Esophagus mucosa (tissue), 1 donor: ENCODE data around the gene HDAC7. TPM values are rescaled to one million over a fixed set of nuclear protein-coding genes. Genes with fewer than 3 reads are reported as not detected.

Experiments used
- ATAC-seq: fragments of 200-7000 bp; cut with Tn5 transposase; one replicate; pipeline ENCODE4 v1.9.1; 2020
- total RNA-seq: library from RNA; stranded (reverse); gene quantifications from one replicate; pipeline ENCODE4 v1.2.4, GENCODE V29; 2023
- donor health status: DM: yes; HTN: yes; CAD: no.

The HDAC7 gene
- total RNA-seq, 1 donor from 2014 or later: 25.1 TPM

DNA sequence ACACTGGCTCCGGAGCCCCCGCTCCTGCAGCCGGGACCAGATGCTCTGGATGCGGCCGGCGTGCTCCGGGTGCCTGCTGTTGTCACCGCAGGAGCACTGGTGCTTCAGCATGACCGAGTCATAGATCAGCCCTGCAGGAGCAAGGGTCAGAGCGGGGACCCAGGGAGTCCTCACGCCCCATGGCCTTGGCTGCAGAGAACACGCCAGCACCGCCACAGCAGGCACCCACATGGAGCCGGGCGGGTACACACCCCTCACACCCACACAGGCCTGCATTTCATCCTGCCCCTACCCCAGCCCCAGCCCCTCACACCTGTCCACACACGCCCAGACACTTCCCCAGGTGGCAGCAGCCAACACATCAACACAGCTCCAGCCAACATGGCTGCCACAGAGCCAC is 27.8 kb downstream of the HDAC7 start:
- no peak for ATAC-seq

DNA sequence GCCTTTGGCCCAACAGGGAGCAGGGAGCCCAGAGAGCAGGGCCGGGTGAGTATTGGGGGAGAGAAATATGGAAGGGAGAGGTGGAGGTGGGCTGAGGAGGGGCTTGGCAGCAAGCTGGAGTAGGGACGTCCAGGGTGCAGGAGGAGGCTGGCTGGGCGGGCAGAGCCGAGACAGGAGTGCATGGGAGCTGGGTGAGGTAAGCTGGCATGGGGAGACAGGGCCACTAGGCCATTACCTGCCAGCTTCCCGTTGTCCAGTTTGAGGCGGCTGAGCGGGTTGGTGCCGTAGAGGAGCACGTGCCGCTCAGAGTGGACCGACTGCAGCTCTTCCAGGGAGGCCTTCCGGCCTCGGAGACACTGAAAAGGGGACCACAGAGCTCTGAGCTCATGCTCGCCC is 28.4 kb downstream of the HDAC7 start:
- no peak for ATAC-seq

DNA sequence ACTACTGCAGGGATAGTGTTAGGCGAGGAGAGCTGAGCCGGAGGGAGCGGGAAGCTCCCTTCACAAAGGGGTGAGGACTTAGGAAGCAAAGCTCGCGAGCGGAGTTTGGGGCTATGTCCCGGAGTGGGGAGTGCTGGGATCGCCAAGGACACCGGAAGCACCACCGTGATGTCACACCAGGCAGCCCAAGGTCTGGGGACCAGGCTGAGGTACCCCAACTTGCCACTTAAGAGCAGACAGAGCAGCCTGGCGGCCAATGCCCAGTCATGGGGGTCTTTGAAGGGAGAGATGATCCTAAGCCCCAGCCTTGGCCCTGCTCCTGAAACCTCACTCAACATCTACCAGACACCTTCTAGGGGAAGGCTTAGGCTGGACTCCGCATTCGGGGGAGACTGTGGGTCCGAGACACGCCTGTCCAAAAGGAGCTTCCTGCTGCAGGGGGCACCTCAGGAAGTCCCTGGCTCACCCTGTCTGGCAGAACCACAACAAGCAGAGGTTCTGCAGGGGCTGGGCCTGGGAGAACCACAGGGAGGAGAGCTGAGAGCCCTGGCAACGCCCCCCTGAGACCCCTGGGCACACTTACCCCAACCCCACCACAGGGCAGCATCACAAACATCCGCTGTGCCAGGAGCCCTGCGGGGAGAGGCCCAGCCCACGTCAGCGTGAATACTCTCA is 28.9 kb downstream of the HDAC7 start:
- no peak for ATAC-seq

DNA sequence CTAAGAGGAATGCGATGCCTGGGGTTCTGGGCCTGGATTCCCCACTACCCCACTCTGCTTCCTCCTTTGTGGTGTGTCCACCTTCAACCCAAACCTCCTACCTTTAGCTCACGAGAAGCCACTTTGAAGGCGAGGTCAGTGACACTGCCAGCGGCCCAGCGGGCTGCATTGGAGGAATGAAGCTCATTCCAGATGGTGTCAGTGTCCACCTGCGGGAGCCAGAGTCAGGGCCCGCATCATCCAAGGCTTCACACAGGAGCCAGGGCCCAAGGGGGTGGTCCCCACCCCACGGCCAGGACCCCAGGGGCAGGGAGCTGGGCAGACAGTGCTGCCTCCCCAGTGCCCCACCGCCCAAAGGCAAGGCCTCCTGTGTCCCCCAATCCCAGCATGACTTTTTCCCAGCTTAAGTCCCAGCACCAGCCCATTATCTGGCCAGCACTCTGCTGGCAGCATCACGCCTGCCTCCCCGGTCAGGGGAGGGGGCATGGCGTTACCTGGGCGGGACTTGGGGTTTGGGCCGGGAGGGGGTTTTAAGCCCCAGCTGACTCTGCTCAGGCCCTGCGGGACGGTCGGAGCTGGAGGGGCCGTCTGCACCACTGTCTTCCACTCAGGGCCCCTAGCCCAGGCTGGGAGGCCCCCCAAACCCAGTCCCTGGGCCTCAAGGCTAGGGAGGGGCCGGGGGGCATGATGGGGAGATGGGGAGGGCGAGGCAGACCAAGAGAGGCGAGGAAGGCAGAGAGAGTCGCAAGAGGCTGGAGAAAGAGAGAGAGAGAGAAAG is 29.8 kb downstream of the HDAC7 start:
- ATAC-seq: no peak

DNA sequence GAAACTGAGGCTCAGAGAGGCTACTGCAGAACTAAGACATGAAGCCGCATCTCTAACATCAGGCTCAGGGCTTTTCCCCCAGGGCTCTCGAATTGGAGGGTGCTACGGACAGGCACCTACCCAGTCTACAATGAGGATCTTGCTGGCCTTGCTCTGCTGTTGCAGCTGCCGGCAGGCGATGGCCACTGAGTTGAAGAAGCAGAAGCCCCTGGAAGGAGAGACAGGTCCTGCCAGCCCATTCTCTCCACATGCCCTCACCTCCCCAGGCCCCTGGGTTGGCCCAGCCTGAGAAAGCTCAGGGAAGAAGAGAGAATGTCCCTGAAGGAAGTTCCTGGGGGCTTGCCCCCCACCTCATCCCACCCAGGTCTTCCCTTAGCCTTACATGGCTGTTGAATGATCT is 30.6 kb downstream of the HDAC7 start:
- ATAC-seq: no peak

DNA sequence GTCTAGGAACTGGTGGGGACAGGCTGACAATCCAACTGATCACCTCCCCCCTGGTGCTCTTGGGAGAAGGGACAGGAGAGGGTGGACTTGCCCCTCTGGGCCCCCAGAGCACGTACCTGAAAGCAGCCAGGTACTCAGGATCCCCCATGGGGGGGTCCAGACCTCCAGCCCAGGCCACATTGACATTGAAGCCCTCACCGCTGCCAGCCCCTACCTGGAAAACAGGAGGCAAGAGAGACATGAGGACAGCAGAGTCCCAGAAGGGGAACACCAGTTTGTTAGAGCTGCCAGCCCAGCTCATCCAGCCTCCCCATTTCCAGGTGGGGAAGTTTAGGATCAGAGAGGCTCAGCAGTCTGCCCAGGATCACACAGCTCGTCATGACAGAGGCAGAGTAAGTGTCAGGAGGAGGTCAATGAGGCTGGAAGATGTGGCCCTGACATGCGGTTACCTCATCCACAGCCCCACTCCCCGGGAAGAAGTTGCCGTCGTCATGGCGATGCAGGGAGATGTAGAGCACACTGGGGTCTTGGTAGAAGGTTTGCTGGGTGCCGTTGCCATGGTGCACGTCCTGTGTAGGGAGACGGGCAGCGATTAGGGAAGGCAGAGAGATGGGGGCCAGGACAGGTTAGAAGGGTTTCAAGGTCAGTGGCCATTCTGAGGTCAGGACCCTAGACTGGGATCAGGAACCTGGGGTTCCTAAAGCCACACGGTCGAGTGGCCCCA is 31.9 kb downstream of the HDAC7 start:
- no peak for ATAC-seq

DNA sequence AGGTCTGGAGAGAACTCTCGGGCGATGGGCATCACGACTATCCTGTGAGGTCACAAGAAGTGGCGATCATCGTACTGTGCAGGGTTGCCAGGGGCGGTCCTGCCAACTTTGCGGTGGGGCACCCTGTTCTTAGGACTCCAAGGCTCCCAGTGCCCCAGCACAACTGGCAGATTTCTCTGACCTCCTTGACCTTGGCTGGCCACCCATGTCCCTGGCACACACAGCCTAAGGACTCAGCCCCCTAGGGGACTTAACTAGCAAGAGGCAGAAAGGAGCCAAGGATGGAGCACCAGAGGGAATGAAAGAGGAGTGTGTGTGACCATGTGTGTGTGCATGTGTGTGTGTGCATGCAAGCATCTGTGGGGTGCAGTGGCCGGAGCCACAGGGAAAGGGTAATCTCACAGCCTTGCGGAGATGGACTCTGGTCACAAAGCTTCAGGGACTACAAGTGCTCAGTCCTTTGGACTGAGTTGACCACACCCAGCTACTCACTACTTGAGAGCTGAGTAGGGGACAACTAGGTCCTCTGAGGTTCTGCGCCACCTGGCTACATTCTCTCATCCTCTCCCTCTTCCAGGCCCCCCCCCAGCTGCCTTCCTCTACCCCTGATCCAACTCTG is 32.9 kb downstream of the HDAC7 start:
- ATAC-seq: no peak

DNA sequence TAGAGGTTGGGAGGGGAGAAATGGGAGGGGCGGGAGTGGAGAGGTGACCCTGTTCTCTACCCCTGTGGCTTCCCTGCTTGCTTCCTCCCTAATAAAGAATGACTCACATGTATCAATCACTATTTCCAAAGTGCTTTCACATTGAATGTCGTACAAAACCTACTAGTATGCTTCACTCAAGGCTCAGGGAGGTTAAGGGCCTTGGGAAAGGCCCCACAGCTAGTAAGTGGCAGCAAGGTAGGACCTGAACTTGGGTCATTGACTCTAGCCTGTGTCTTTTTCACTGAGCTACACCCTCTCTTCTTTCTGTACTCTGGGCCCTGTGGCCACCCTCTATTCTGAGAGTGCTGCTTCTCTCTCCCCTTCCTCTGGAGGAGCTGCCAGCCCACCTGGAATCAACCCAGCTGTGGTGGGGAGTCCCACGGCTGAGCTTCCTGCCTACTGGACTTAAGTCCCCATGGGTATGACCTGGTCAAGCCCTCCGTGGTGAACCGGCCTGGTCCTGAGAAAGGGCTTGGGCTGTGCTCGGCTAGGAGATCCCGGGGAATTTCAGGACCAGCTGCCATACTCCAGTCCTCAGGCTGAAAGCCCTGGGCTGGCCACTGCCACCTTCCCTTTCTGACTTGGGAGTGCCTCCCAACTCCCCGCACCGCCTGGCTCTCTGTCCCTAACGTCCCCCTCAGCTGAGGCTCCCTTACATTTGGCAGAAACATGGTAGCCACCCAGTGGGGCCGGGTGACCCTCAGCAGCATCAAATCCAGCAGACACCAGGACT is 33.6 kb downstream of the HDAC7 start:
- ATAC-seq: no peak

DNA sequence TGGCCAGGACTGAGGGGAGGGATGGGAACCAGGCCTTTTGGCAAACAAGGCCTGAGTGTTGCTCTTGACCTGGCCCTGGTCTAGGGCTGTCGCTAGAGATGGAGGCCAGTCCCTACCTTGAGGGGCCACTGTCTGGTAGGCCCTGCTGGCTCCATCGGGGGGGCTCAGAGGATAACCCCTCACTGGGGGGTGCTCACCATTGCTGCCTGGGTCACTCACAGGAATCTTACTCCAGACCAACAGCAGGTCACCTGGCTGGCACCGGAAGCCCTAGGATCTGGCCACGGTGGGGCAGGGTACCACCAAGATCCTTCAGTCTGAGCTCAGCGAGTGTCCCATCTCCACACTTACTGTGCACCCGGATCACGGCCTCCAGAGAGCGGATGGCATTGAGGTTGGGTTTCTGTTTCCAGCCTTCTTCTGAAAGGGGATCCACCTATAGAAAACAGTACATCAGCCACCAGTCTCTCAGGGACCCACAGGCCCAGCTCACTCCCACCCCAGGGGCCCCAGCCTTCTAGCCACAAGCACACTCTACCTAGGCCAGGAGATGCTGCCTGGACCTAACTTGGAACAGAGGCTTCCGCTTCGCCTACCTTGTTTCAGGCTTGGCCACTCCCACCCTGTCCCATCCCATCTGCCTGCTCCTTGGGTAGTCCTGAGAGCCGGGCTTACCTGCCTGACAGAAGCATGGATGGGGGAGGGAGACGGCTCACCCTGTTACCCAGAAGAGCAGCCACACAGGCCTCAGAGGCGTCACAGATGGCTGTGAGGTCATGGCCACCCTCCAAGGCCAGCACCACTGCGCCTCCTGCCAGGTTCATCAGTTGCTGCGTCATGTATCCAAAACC is 34.4 kb downstream of the HDAC7 start:
- no peak for ATAC-seq

DNA sequence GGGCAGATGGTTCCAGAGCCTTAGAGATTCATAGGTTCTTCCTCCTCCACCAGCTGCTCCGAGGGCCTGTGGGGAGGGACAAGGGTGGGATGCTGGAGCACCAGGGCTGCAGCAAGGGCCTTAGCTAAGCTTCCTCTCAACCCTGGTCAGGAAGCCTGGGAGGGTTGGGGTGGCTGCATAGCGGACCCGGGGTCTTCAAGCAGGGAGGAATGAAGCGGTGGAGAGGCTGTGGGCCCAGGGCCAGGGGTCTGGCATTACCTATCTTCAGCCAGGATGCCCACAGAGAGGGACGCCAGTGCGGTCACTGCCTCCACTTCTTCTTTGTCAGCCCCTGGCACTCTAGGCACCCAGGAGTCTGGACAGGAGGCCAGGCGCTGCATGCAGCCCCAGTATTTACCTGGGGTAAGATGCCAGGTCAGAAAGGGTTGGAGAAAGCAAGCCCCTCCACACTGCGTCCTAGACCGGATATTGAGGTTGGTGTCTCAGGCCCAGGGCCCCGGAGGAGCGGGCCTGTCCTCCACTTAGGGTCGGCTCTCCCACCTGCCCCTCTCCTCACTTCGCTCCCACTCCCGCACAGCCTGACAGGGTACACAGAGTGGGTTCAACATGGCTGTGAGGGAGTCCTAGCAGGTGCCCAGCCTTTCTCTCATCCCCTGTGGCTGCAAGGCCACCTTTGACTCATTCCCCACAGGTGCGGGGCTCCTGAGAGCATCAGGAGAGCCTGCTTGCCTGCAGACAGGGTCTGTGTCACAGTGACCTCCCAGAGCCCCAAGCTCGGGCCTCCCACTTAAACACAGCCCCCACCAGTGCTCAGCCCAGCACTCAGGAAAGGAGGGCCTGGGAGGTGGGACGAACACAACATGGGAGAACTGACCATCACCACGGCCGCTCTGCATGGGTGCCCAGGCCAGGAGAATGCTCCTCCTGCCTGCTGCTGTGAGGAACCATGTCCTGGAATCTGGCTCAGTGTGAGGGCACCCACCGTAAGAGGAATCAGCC is 35.6 kb downstream of the HDAC7 start:
- no peak for ATAC-seq

DNA sequence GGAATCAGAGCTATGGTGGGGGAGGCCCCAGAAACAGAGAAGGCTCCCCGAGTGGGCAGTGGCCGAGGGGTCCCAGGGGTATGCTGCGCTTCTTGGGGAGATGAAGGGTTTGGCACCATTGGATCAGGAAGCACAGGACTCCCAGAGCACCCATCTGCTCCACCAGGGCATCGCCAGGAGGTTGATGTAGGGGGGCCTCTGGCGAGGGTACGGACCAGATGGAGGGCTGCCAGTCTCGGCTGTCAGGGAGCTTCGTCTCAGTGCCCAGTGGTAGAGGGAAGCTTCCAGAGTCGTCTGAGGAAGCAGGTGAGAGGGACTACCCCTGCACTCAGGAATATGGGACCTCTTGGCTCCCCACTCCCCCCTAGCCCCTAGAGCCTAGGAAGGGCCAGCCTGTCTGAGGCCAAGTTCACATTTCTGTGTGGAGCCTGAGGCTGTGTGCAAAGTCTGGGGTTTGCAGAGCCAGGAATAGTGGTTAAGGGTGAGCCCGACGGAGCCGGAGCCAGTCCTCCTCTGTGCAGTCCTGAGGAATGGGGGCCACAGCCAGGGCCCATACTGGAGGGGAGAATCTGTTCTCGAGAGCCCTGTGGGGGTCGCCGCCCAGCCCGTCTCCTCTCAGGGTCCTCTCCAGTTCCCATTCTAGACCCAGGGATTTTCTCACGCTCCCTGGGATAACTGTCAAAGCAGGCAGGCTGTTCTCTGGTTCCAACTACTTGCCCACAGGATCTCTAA is 36.5 kb downstream of the HDAC7 start:
- no peak for ATAC-seq

DNA sequence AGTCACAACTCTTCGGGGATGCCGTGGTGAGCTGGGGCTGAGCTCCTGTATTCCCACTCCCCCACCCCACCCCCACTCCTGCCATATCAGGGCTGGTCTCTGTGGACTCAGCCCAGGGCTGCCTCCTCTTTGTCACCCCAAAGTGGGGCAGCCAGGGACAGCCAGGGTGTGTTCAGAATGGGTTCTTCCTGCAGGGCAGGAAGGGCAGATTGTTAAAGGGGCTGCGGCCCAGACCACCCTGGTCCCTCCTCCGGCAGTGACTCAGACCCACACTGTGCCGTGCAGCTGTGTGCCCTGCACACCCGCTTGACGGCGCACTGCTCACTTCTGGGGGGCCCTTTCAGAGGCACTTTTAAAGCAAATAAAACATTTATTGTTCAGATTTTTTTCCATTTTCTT is 37.3 kb downstream of the HDAC7 start:
- peak; percentile 24 for ATAC-seq

DNA sequence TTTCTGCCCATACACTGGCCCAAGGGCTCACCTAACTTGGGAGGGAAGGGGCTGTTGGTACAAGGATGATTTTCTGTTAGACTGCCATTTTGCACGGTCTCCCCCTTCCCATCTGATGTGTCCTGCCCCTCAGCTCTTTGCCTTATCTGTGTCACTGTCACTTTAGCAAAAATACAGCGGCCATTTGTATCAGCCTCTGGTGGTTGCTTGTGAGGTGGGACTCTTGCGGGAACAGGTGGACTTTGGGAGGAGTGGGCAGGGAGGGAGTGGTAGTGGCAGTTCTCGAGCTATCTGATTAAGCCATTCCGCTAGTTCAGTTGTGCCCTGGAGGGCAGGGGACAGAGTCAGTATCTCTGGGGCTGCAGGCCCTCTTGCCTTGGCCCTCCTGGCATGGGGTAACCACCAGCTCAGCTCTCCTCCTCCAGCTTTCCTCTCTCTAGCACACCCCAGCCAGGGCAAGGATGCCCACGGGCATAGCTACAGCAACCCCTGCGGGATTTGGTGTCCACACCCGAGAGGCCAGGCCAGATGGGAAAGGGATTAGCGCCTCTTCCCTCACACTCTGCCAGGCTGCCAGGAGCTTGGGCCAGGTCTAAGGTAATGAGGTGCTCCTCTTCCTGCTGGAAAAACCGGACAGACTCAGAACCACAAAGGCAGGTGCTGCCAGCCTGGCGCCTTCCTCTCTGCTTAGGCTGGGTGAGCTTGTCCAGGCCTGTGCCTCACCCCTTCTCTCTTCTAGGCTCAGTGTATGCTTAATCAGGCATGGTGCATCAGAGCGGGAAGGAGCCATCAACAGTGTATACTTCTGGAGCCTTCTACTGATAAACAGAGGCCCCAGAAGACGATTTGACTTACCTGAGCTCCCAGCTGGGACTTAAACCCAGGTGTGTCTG is 38.0 kb downstream of the HDAC7 start:
- ATAC-seq: peak; percentile 86

DNA sequence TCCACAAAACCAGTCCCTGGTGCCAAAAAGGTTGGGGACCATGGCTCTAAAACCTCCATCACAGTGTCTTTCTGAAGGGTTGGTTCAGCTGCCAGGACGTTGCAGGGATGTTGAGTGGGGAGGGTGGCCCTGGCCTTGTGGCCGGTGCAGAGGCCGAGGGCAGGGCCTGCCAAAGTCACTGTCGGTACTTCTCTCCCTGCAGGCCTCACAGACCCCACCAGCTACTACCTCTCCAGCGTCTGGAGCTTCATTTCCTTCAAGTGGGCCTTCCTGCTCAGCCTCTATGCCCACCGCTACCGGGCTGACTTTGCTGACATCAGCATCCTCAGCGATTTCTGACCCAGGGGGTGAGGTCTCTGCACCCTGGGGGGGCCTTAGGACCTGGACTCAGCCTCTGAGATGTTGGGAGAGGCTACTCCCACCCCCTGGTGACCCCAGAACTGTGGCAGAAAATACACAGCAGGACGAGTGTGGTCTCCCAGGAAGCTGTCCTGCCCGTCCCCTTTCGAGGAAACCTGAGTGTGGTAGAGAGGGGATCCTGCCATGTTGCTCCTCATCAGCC is 39.7 kb downstream of the HDAC7 start:
- ATAC-seq: no peak

DNA sequence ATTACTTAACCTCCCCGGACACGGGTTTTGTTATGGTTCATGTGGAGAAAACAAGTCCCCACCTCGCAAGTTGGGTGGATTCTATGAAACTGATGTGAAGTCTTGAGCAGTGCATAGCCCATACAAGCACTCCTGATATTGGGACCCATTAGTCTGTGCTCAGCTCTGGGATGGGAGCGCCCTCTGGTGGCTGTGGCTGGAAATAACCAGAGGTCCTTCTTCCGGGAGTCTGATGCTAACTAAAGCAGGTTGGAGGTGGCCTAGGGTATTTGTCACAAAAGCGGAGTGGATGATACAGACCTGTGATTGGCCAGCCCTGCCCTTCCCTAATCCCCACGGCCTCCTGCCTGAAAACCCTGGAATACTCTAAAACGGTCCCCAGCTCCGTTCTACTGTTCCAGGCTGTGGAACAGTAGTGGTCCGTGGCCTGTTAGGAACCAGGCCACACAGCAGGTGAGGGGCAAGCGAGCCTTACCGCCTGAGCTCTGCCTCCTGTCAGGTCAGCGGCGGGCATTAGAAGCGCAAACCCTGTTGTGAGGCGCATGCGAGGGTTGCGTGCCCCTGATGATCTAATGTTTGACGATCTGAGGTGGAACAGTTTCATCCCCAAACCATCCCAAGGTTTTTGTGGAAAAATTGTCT is 40.3 kb downstream of the HDAC7 start:
- peak; percentile 62 for ATAC-seq

DNA sequence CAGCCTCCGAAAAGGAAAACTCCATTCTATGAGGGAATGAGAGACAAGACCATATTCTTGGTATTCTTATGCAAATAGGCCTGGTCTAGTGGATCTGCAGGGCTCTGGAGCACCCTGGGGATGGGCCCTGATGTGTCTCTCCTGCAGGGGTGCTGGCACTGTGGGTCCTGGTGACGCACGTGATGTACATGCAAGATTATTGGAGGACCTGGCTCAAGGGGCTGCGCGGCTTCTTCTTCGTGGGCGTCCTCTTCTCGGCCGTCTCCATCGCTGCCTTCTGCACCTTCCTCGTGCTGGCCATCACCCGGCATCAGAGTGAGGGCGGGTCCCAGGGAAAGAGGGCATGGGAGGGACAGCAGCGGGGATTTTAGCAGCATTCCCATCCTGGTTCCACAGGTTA is 40.8 kb downstream of the HDAC7 start:
- no peak for ATAC-seq
